Activated CD8-positive, alpha-beta T cell treated with anti-CD3 and anti-CD28 coated beads, Interleukin-2, amount 10 ng/mL, durations not matched to agents 7 days and 5 days (primary cell): ENCODE measurements around the gene IFITM10. TPM values are rescaled to one million over a fixed set of nuclear protein-coding genes. Genes with fewer than 3 reads are reported as not detected.

Source experiments
- ATAC-seq: fragments of 150-1000 bp; cut with Tn5 transposase; one replicate; pipeline ENCODE4 v1.10.0; 2021; ENCODE audit warnings: moderate library complexity
- CTCF ChIA-PET: fragments of 350-600 bp; sonication (Branson Sonifier 250); formaldehyde crosslinking; loops from one replicate; lab custom pipeline; 2021; ENCODE audit warnings: antibody characterized with exemption; lab: Charles Lee
- POLR2A ChIA-PET: fragments of 350-600 bp; sonication (Branson Sonifier 250); formaldehyde crosslinking; loops from one replicate; lab custom pipeline; 2021; ENCODE audit warnings: antibody characterized with exemption; lab: Charles Lee
- DNase-seq: peaks from one replicate; pipeline ENCODE4 v3.0.0-alpha.2; 2020
- H3K27ac Mint-ChIP-seq: one replicate; pipeline ENCODE4 v1.8.0; 2021; ENCODE audit warnings: mild to moderate bottlenecking, mixed read lengths
- H3K27me3 Mint-ChIP-seq: one replicate; pipeline ENCODE4 v1.8.0; 2021; ENCODE audit warnings: low read depth, mixed read lengths
- H3K36me3 Mint-ChIP-seq: one replicate; pipeline ENCODE4 v1.8.0; 2021; ENCODE audit warnings: low read depth, mixed read lengths
- H3K4me1 Mint-ChIP-seq: one replicate; pipeline ENCODE4 v1.8.0; 2021; ENCODE audit warnings: low read depth, mixed read lengths
- H3K4me3 Mint-ChIP-seq: one replicate; pipeline ENCODE4 v1.8.0; 2021; ENCODE audit warnings: mild to moderate bottlenecking, mixed read lengths
- H3K9me3 Mint-ChIP-seq: one replicate; pipeline ENCODE4 v1.8.0; 2022; ENCODE audit warnings: mixed read lengths; ENCODE audit not compliant: insufficient read depth
- total RNA-seq, 2 experiments: library from RNA; stranded (reverse); gene quantifications; one replicate each; pipeline ENCODE4 v1.2.3, GENCODE V29; 2021

The IFITM10 gene
- total RNA-seq, 2 experiments from 2014 or later: 0.63 to 1.0 TPM

- DNase-seq (no peak), ATAC-seq (no peak)
- Mint-ChIP-seq H3K36me3 (no peaks in the 10 kb centered on the region), H3K9me3 (no peaks in the 10 kb centered on the region), H3K27ac (no peak overlapping the region), H3K4me3 (no peak overlapping the region), H3K27me3 (peaks cover 22% of the 10 kb centered on the region), H3K4me1 (peaks cover 18% of the 10 kb centered on the region)
- POLR2A ChIA-PET: no interaction called here
- CTCF ChIA-PET: no interaction called here
Observed at GRCh38 chr11:1746956-1747752, 3.2 kb downstream of the IFITM10 start.

- H3K4me3 Mint-ChIP-seq: no peak overlapping the region
- H3K27ac Mint-ChIP-seq: no peak overlapping the region
- ChIA-PET CTCF (no interaction called here), POLR2A (no interaction called here)
- ATAC-seq: no peak
- no peaks in the 10 kb centered on the region for H3K36me3 Mint-ChIP-seq
- no peaks in the 10 kb centered on the region for H3K9me3 Mint-ChIP-seq
- peaks cover 15% of the 10 kb centered on the region for H3K4me1 Mint-ChIP-seq
- H3K27me3 Mint-ChIP-seq: peaks cover 22% of the 10 kb centered on the region
- no peak for DNase-seq
Observed at GRCh38 chr11:1746511-1746931, 3.9 kb downstream of the IFITM10 start.

- Mint-ChIP-seq H3K4me1 (peaks cover 15% of the 10 kb centered on the region), H3K36me3 (no peaks in the 10 kb centered on the region), H3K27me3 (peaks cover 22% of the 10 kb centered on the region), H3K4me3 (no peak overlapping the region), H3K9me3 (no peaks in the 10 kb centered on the region), H3K27ac (no peak overlapping the region)
- DNase-seq: no peak
- POLR2A ChIA-PET: no interaction called here
- ATAC-seq: no peak
- CTCF ChIA-PET: no interaction called here
Observed at GRCh38 chr11:1745701-1746320, 4.6 kb downstream of the IFITM10 start.

- Mint-ChIP-seq H3K27me3 (peaks cover 20% of the 10 kb centered on the region), H3K4me1 (peaks cover 10% of the 10 kb centered on the region), H3K36me3 (no peaks in the 10 kb centered on the region), H3K4me3 (no peak overlapping the region), H3K9me3 (no peaks in the 10 kb centered on the region), H3K27ac (no peak overlapping the region)
- DNase-seq (no peak), ATAC-seq (no peak)
- ChIA-PET CTCF (no interaction called here), POLR2A (interaction anchor here (0.6 kb wide), 1 partner anchor 11 kb away, joined by 3 read pairs; no protein-coding TSS in a partner anchor)
Observed at GRCh38 chr11:1744891-1745700, 5.3 kb downstream of the IFITM10 start.

- ChIA-PET CTCF (no interaction called here), POLR2A (interaction anchor here (0.6 kb wide), 1 partner anchor 10 kb away, joined by 3 read pairs; no protein-coding TSS in a partner anchor)
- Mint-ChIP-seq H3K27ac (no peak overlapping the region), H3K4me1 (peaks cover 2% of the 10 kb centered on the region), H3K27me3 (peaks cover 17% of the 10 kb centered on the region), H3K9me3 (no peaks in the 10 kb centered on the region), H3K4me3 (no peak overlapping the region), H3K36me3 (no peaks in the 10 kb centered on the region)
- ATAC-seq (no peak), DNase-seq (no peak)
Observed at GRCh38 chr11:1744137-1744886, 6.1 kb downstream of the IFITM10 start.

GRCh38 chr11:1743585-1744136 lies 6.7 kb downstream of the IFITM10 start:
- ChIA-PET CTCF (no interaction called here), POLR2A (no interaction called here)
- no peak overlapping the region for H3K4me3 Mint-ChIP-seq

GRCh38 chr11:1742869-1743584 lies 7.4 kb downstream of the IFITM10 start:
- H3K27me3 Mint-ChIP-seq: peaks cover 21% of the 10 kb centered on the region
- ChIA-PET POLR2A (no interaction called here), CTCF (interaction anchor here (1.1 kb wide), 1 partner anchor 51 kb away, joined by 3 read pairs; no protein-coding TSS in a partner anchor)
- no peaks in the 10 kb centered on the region for H3K36me3 Mint-ChIP-seq
- DNase-seq (no peak), ATAC-seq (no peak)
- H3K27ac Mint-ChIP-seq: no peak overlapping the region
- H3K4me3 Mint-ChIP-seq: no peak overlapping the region
- no peaks in the 10 kb centered on the region for H3K4me1 Mint-ChIP-seq
- peaks cover 3% of the 10 kb centered on the region for H3K9me3 Mint-ChIP-seq

More at GRCh38 chr11:1743585-1744136, 6.7 kb downstream of the IFITM10 start:
- Mint-ChIP-seq H3K27ac (no peak overlapping the region), H3K9me3 (no peaks in the 10 kb centered on the region), H3K4me1 (peaks cover 2% of the 10 kb centered on the region), H3K36me3 (no peaks in the 10 kb centered on the region), H3K27me3 (peaks cover 20% of the 10 kb centered on the region)
- ATAC-seq (no peak), DNase-seq (no peak)

- no peaks in the 10 kb centered on the region for H3K4me1 Mint-ChIP-seq
- ChIA-PET POLR2A (no interaction called here), CTCF (interaction anchor here (1.1 kb wide), 1 partner anchor 51 kb away, joined by 3 read pairs; no protein-coding TSS in a partner anchor)
- H3K9me3 Mint-ChIP-seq: peaks cover 10% of the 10 kb centered on the region
- no peak overlapping the region for H3K4me3 Mint-ChIP-seq
- H3K36me3 Mint-ChIP-seq: no peaks in the 10 kb centered on the region
- ATAC-seq (no peak), DNase-seq (no peak)
- no peak overlapping the region for H3K27ac Mint-ChIP-seq
- H3K27me3 Mint-ChIP-seq: peaks cover 24% of the 10 kb centered on the region
Observed at GRCh38 chr11:1742371-1742770, 8.0 kb downstream of the IFITM10 start.

GRCh38 chr11:1741741-1742140 lies 8.7 kb downstream of the IFITM10 start:
- Mint-ChIP-seq H3K4me1 (no peaks in the 10 kb centered on the region), H3K4me3 (no peak overlapping the region), H3K36me3 (no peaks in the 10 kb centered on the region), H3K27ac (no peak overlapping the region), H3K9me3 (peaks cover 12% of the 10 kb centered on the region), H3K27me3 (peaks cover 25% of the 10 kb centered on the region)
- ATAC-seq: no peak
- CTCF ChIA-PET: interaction anchor here (1.1 kb wide), 1 partner anchor 50 kb away, joined by 3 read pairs; no protein-coding TSS in a partner anchor
- POLR2A ChIA-PET: no interaction called here
- DNase-seq: no peak

GRCh38 chr11:1740786-1741530 lies 9.4 kb downstream of the IFITM10 start:
- POLR2A ChIA-PET: no interaction called here
- H3K4me1 Mint-ChIP-seq: no peaks in the 10 kb centered on the region
- H3K36me3 Mint-ChIP-seq: peaks cover 7% of the 10 kb centered on the region
- no peak for DNase-seq
- peaks cover 14% of the 10 kb centered on the region for H3K9me3 Mint-ChIP-seq
- peaks cover 33% of the 10 kb centered on the region for H3K27me3 Mint-ChIP-seq
- no peak overlapping the region for H3K27ac Mint-ChIP-seq
- H3K4me3 Mint-ChIP-seq: no peak overlapping the region
- ATAC-seq: no peak
- CTCF ChIA-PET: no interaction called here
